Trophoblast cell (in vitro differentiated cells and primary cell): ENCODE results near the gene SERPINB12.

ENCODE experiments used
- DNase-seq, 2 donors: peaks; one replicate each; pipeline ENCODE4 v3.0.0-alpha.2; 2016
- H2AFZ ChIP-seq: 2 replicates; pipeline ENCODE4 v1.6.1; 2013; ENCODE audit warnings: low read length, moderate library complexity, mild to moderate bottlenecking; ENCODE audit not compliant: insufficient read depth, poor library complexity
- H2AK5ac ChIP-seq: 2 replicates; pipeline ENCODE4 v1.6.1; 2013; ENCODE audit warnings: mild to moderate bottlenecking, low read length
- H2BK120ac ChIP-seq: 2 replicates; pipeline ENCODE4 v1.6.1; 2013; ENCODE audit warnings: low read length, mild to moderate bottlenecking, moderate library complexity; ENCODE audit not compliant: insufficient read depth, poor library complexity
- H2BK12ac ChIP-seq: 2 replicates; pipeline ENCODE4 v1.6.1; 2013; ENCODE audit warnings: mild to moderate bottlenecking, low read length, moderate library complexity
- H2BK5ac ChIP-seq: 2 replicates; pipeline ENCODE4 v1.6.1; 2013; ENCODE audit warnings: low read length, low read depth, moderate library complexity, mild to moderate bottlenecking; ENCODE audit not compliant: poor library complexity
- H3K14ac ChIP-seq: 2 replicates; pipeline ENCODE4 v1.6.1; 2013; ENCODE audit warnings: mild to moderate bottlenecking, low read length
- H3K18ac ChIP-seq: 2 replicates; pipeline ENCODE4 v1.6.1; 2013; ENCODE audit warnings: mild to moderate bottlenecking, low read length
- H3K23ac ChIP-seq: 2 replicates; pipeline ENCODE4 v1.6.1; 2013; ENCODE audit warnings: low read length
- H3K27ac ChIP-seq: 2 replicates; pipeline ENCODE4 v1.5.1; 2013; ENCODE audit warnings: low read depth, mild to moderate bottlenecking, inconsistent platforms, low read length, moderate library complexity
- H3K27me3 ChIP-seq: 2 replicates; pipeline ENCODE4 v1.6.1; 2013; ENCODE audit warnings: inconsistent platforms, mild to moderate bottlenecking, low read length, moderate library complexity; ENCODE audit not compliant: insufficient read depth
- H3K36me3 ChIP-seq, 2 experiments: 1 replicate in 1 of 2; 2 replicates in 1 of 2; pipeline ENCODE4 v1.6.1; 2013; ENCODE audit warnings: low read length in 2 of 2, mild to moderate bottlenecking in 2 of 2, moderate library complexity in 1 of 2; ENCODE audit not compliant: insufficient read depth in 2 of 2, control insufficient read depth in 1 of 2
- H3K4ac ChIP-seq: 2 replicates; pipeline ENCODE4 v1.6.1; 2013; ENCODE audit warnings: low read depth, mild to moderate bottlenecking, low read length, moderate library complexity
- H3K4me1 ChIP-seq, 2 experiments: 1 replicate in 1 of 2; 2 replicates in 1 of 2; pipeline ENCODE4 v1.6.1; 2013; ENCODE audit warnings: low read length in 2 of 2, mild to moderate bottlenecking in 2 of 2, moderate library complexity in 1 of 2; ENCODE audit not compliant: insufficient read depth in 2 of 2, control insufficient read depth in 1 of 2
- H3K4me2 ChIP-seq: 2 replicates; pipeline ENCODE4 v1.6.1; 2013; ENCODE audit warnings: inconsistent platforms, mild to moderate bottlenecking, low read length, moderate library complexity
- H3K4me3 ChIP-seq: 2 replicates; pipeline ENCODE4 v1.5.1; 2013; ENCODE audit warnings: mild to moderate bottlenecking, low read depth, low read length, inconsistent platforms
- H3K79me1 ChIP-seq: one replicate; pipeline ENCODE4 v1.6.1; 2013; ENCODE audit warnings: low read length
- H3K79me2 ChIP-seq: 2 replicates; pipeline ENCODE4 v1.6.1; 2013; ENCODE audit warnings: low read length, mild to moderate bottlenecking; ENCODE audit not compliant: control insufficient read depth, insufficient read depth, poor library complexity
- H3K9ac ChIP-seq: 2 replicates; pipeline ENCODE4 v1.6.1; 2013; ENCODE audit warnings: mild to moderate bottlenecking, low read length
- H3K9me3 ChIP-seq: 2 replicates; pipeline ENCODE4 v1.6.1; 2013; ENCODE audit warnings: low read depth, mild to moderate bottlenecking, control low read depth, inconsistent platforms, low read length; ENCODE audit not compliant: insufficient read depth
- H4K12ac ChIP-seq: 2 replicates; pipeline ENCODE4 v1.6.1; 2013; ENCODE audit warnings: low read depth, mild to moderate bottlenecking, low read length, moderate library complexity
- H4K8ac ChIP-seq: 2 replicates; pipeline ENCODE4 v1.6.1; 2013; ENCODE audit warnings: low read depth, mild to moderate bottlenecking, low read length, moderate library complexity
- H4K91ac ChIP-seq: one replicate; pipeline ENCODE4 v1.6.1; 2013; ENCODE audit warnings: low read depth, mild to moderate bottlenecking, low read length, moderate library complexity
- WGBS: extraction: QIAGEN DNeasy Blood & Tissue Kit; methylation state at CpG from one replicate; pipeline ENCODE4 v1.1.7; 2013; ENCODE audit warnings: missing lambda C conversion rate; ENCODE audit not compliant: insufficient read length, insufficient coverage; ENCODE audit errors: extremely low coverage; 5-methylcytosine and 5-hydroxymethylcytosine counted together

Gene SERPINB12

GRCh38 chr18:63591725-63592124 lies 49.6 kb downstream of the SERPINB12 start:
- Histone ChIP-seq H3K4ac (no peak overlapping the region), H2AK5ac (no peak overlapping the region), H4K91ac (no peak overlapping the region), H2BK12ac (no peak overlapping the region), H3K4me3 (no peak overlapping the region), H3K79me2 (no peaks in the 10 kb centered on the region), H4K12ac (no peak overlapping the region), H3K27ac (no peak overlapping the region), H3K18ac (no peak overlapping the region), H2BK5ac (no peak overlapping the region), H4K8ac (no peak overlapping the region), H3K36me3 (no peaks in the 10 kb centered on the region), H3K9me3 (no peaks in the 10 kb centered on the region), H2BK120ac (no peak overlapping the region), H3K14ac (no peak overlapping the region), H2AFZ (no peak overlapping the region), H3K4me2 (no peak overlapping the region), H3K4me1 (peaks cover 0 to 3% of the 10 kb centered on the region in 2 experiments), H3K23ac (no peak overlapping the region), H3K27me3 (no peaks in the 10 kb centered on the region), H3K9ac (no peak overlapping the region), H3K79me1 (no peaks in the 10 kb centered on the region)
- WGBS: no CpG with 5 or more reads among the region's 3 CpGs
- DNase-seq: peak in 1 of 2 donors; percentile 44

- Histone ChIP-seq H2AFZ (no peak overlapping the region), H3K14ac (no peak overlapping the region), H4K12ac (no peak overlapping the region), H3K4me3 (no peak overlapping the region), H3K23ac (no peak overlapping the region), H3K4ac (no peak overlapping the region), H2AK5ac (no peak overlapping the region), H3K9ac (no peak overlapping the region), H2BK12ac (no peak overlapping the region), H3K27me3 (no peaks in the 10 kb centered on the region), H2BK120ac (no peak overlapping the region), H3K79me2 (no peaks in the 10 kb centered on the region), H3K79me1 (no peaks in the 10 kb centered on the region), H2BK5ac (no peak overlapping the region), H3K4me1 (peaks cover 0 to 3% of the 10 kb centered on the region in 2 experiments), H3K18ac (no peak overlapping the region), H3K36me3 (no peaks in the 10 kb centered on the region), H3K27ac (no peak overlapping the region), H3K9me3 (no peaks in the 10 kb centered on the region), H3K4me2 (no peak overlapping the region), H4K91ac (no peak overlapping the region), H4K8ac (no peak overlapping the region)
- WGBS: no CpG with 5 or more reads among the region's 1 CpG
- DNase-seq: no peak
These were observed 50.3 kb downstream of the SERPINB12 start for GRCh38 chr18:63592471-63592870.

GRCh38 chr18:63596964-63597363 lies 54.8 kb downstream of the SERPINB12 start:
- no peak overlapping the region for H4K8ac ChIP-seq
- no peak overlapping the region for H3K4ac ChIP-seq
- no peak overlapping the region for H2AK5ac ChIP-seq
- no peak overlapping the region for H2BK120ac ChIP-seq
- no peak overlapping the region for H3K9ac ChIP-seq
- no peaks in the 10 kb centered on the region for H3K9me3 ChIP-seq
- H2BK5ac ChIP-seq: no peak overlapping the region
- no peaks in the 10 kb centered on the region for H3K79me1 ChIP-seq
- H3K18ac ChIP-seq: no peak overlapping the region
- H3K14ac ChIP-seq: no peak overlapping the region
- no peak overlapping the region for H3K4me3 ChIP-seq
- H3K4me1 ChIP-seq: no peaks in the 10 kb centered on the region
- no peak overlapping the region for H2AFZ ChIP-seq
- H3K27me3 ChIP-seq: no peaks in the 10 kb centered on the region
- no peak overlapping the region for H4K91ac ChIP-seq
- peak in 1 of 2 donors; percentile 37 for DNase-seq
- H3K36me3 ChIP-seq: no peaks in the 10 kb centered on the region
- no peak overlapping the region for H2BK12ac ChIP-seq
- no CpG with 5 or more reads among the region's 14 CpGs for WGBS
- no peak overlapping the region for H3K23ac ChIP-seq
- no peak overlapping the region for H3K4me2 ChIP-seq
- H3K27ac ChIP-seq: no peak overlapping the region
- no peak overlapping the region for H4K12ac ChIP-seq
- H3K79me2 ChIP-seq: no peaks in the 10 kb centered on the region

GRCh38 chr18:63603355-63603754 lies 61.2 kb downstream of the SERPINB12 start:
- H4K91ac ChIP-seq: no peak overlapping the region
- H3K27ac ChIP-seq: no peak overlapping the region
- no peak overlapping the region for H3K9ac ChIP-seq
- no peak overlapping the region for H3K23ac ChIP-seq
- no peak overlapping the region for H4K12ac ChIP-seq
- no peak overlapping the region for H2BK12ac ChIP-seq
- no peaks in the 10 kb centered on the region for H3K79me1 ChIP-seq
- no peaks in the 10 kb centered on the region for H3K27me3 ChIP-seq
- no peak for DNase-seq
- no peak overlapping the region for H3K4me2 ChIP-seq
- no peaks in the 10 kb centered on the region for H3K9me3 ChIP-seq
- H3K4ac ChIP-seq: no peak overlapping the region
- H3K4me1 ChIP-seq: peaks cover 0 to 2% of the 10 kb centered on the region in 2 experiments
- no peak overlapping the region for H2BK120ac ChIP-seq
- no peak overlapping the region for H3K14ac ChIP-seq
- H4K8ac ChIP-seq: no peak overlapping the region
- no peak overlapping the region for H3K18ac ChIP-seq
- H2AFZ ChIP-seq: no peak overlapping the region
- no peak overlapping the region for H2AK5ac ChIP-seq
- no peaks in the 10 kb centered on the region for H3K79me2 ChIP-seq
- WGBS: no CpG with 5 or more reads among the region's 1 CpG
- no peaks in the 10 kb centered on the region for H3K36me3 ChIP-seq
- no peak overlapping the region for H3K4me3 ChIP-seq
- no peak overlapping the region for H2BK5ac ChIP-seq
